Left colon (tissue), 2 donors: ENCODE measurements around the gene TFAP2A. TPM values are rescaled to one million over a fixed set of nuclear protein-coding genes. Genes with fewer than 3 reads are reported as not detected.

ENCODE experiments used
- ATAC-seq: fragments of 200-7000 bp; cut with Tn5 transposase; one replicate; pipeline ENCODE4 v1.9.1; 2020; ENCODE audit warnings: mild to moderate bottlenecking, moderate library complexity
- DNase-seq, 2 donors: peaks; one replicate each; pipeline ENCODE4 v3.0.0-alpha.2; 2020
- intact Hi-C, 2 donors: fragments of 100-400 bp; cut with DNase I in 1 of 2; cut with micrococcal nuclease in 1 of 2; formaldehyde crosslinking; loops; one replicate each; pipeline versions ENCODE4 v1.11.2 to v1.14.0; 2022; cut with DNase I, micrococcal nuclease
- microRNA-seq, 2 donors: library from miRNA; unstranded; fragments of <30 nt; microRNA quantifications; one replicate each; pipeline versions ENCODE4 v1.1.0 to v1.2.0, GENCODE V29; 2020
- total RNA-seq, 2 donors: library from RNA; stranded (reverse); fragmentation: NEBNext Ultra II Directional; extraction: Animal tissue kit (Norgen Biotek cat#: 25700); gene quantifications; one replicate each; pipeline ENCODE4 v1.2.1, GENCODE V29; 2021
- donor health status: DM: no; HTN: no; CAD: no.
- donor health status: DM: yes; HTN: yes; CAD: no.

Gene TFAP2A
- total RNA-seq, 2 donors from 2014 or later, result 0.20 to 0.55 TPM

GRCh38 chr6:10362300-10362699 lies 52.6 kb downstream of the TFAP2A start:
- ATAC-seq (no peak), DNase-seq (no peak)
- intact Hi-C loops, result no loop called here

GRCh38 chr6:10361428-10361827 lies 53.4 kb downstream of the TFAP2A start:
- DNase-seq (no peak), ATAC-seq (no peak)
- intact Hi-C loops, result no loop called here

GRCh38 chr6:10359581-10359980 lies 55.3 kb downstream of the TFAP2A start:
- DNase-seq (no peak), ATAC-seq (no peak)
- intact Hi-C loops, result no loop called here

DNA sequence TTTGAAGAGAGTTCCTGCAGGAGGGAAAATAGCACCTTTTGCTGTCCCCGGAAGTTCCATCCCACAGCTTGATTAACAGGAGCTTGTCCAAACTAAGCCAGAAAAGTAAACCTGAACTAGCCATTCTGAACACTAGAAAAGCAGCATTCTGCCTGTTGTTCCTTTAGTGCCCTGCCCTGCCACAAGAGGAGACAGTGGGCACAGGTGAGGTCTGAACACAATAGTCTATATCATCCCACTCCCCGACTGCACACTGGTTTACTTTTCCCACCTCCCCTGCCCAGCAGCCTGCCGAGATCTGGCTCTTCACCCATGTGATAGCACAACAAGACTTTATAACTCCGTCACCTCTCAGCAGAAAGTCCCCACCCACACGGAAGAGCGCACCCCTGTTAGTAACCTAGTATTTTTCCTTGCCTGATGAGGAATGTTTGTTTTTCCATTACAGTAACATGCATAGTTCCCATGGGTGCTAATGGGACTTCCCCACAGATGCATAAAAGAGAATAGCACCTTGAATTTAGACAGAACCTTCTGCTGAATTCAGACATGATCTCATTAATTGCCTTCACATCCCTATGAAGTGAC lies 59.7 kb downstream of the TFAP2A start:
- ATAC-seq (no peak), DNase-seq (no peak)
- intact Hi-C loops, result no loop called here

- no peak for DNase-seq
- intact Hi-C loops, result no loop called here
- no peak for ATAC-seq
Measured at GRCh38 chr6:10351791-10352190, 63.1 kb downstream of the TFAP2A start.

DNA sequence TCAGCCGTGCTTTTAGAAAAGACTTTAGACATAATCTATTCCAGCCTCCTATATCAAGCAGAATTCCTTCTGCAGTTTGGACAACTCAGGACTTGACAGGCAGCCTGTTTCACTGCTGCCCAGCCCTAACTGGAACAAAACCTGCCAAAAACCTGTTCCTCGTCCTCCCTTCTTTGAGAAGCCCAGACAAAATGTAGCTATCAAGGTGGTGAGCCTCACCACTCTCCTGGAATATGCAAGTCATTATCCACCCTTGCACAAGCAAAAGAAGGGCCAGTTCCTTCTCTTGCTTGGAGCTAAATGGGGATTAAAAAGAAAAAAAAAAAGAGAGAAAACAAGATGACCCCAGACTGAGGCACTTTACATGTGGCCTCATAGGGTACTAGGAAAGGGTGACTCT lies 64.2 kb downstream of the TFAP2A start:
- ATAC-seq, result no peak
- intact Hi-C loops, result no loop called here
- no peak for DNase-seq

- intact Hi-C loops, result no loop called here
- ATAC-seq, result no peak
- DNase-seq, result no peak
Measured at GRCh38 chr6:10347561-10348327, 67.1 kb downstream of the TFAP2A start.

Small RNAs within 50 kb of the gene (microRNA-seq; reads per million reads assigned to microRNA genes)
- gene MIR5689, result 0 reads per million in 2 donors

Other genes starting within 250 kb of the TFAP2A start
- 10 to 100 TPM; 12.2 to 20.3 TPM for gene GCNT2, start 106.3 kb upstream of the TFAP2A start, total RNA-seq